ENCODE data around the gene ENG.

DNA sequence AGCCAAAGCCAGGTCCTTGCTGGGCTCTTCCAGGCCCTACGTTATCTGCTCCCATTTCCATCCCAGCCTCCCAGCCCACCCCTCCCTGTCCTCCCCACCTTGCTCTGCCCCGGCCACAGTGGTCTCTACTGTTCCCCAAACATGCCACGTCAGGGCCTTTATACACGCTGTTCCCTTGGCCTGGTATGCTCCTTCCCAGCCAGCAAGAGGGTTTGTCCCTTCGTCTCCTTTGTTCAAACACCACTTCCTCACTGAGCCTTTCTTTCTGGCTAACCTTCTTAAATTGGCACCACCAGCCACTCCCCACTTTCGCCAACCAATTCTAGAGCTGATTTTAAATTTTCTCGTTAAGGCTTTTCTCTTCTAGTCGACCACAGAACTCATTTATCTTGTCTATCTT lies 85.8 kb downstream of the ENG start:
- no peak for TF ChIP-seq POLR2A (IDR thresholded peaks at IDR 0.05)
- TF ChIP-seq, protein P1, sequence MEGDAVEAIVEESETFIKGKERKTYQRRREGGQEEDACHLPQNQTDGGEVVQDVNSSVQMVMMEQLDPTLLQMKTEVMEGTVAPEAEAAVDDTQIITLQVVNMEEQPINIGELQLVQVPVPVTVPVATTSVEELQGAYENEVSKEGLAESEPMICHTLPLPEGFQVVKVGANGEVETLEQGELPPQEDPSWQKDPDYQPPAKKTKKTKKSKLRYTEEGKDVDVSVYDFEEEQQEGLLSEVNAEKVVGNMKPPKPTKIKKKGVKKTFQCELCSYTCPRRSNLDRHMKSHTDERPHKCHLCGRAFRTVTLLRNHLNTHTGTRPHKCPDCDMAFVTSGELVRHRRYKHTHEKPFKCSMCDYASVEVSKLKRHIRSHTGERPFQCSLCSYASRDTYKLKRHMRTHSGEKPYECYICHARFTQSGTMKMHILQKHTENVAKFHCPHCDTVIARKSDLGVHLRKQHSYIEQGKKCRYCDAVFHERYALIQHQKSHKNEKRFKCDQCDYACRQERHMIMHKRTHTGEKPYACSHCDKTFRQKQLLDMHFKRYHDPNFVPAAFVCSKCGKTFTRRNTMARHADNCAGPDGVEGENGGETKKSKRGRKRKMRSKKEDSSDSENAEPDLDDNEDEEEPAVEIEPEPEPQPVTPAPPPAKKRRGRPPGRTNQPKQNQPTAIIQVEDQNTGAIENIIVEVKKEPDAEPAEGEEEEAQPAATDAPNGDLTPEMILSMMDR (IDR thresholded peaks at IDR 0.05 in 8 of 11, conservative IDR thresholded peaks at IDR 0.05 in 3 of 11) = no peak
